Brain microvascular endothelial cell (primary cell): Measurements from ENCODE around the gene SUN5.

Experiments
- DNase-seq: peaks from one replicate; pipeline ENCODE4 v3.0.0-alpha.2; 2020
- H3K27ac ChIP-seq: fragments of 250-450 bp; sonication (Bioruptor Pico); 2 replicates; pipeline ENCODE4 v1.5.1; 2020; ENCODE audit warnings: mild to moderate bottlenecking, moderate library complexity
- H3K27me3 ChIP-seq: fragments of 250-450 bp; sonication (Bioruptor Pico); replicated peaks from 2 replicates; pipeline ENCODE4 v1.5.1; 2020; ENCODE audit warnings: mild to moderate bottlenecking
- H3K36me3 ChIP-seq: fragments of 250-450 bp; sonication (Bioruptor Pico); replicated peaks from 2 replicates; pipeline ENCODE4 v1.5.1; 2020; ENCODE audit warnings: mild to moderate bottlenecking
- H3K4me3 ChIP-seq: 2 replicates; pipeline ENCODE4 v1.5.1; 2011; ENCODE audit warnings: low read depth, mild to moderate bottlenecking, control low read depth, low read length, moderate library complexity
- CTCF ChIP-seq: IDR thresholded peaks from 2 replicates; pipeline ENCODE4 v1.5.1; 2011; ENCODE audit warnings: low read depth, mild to moderate bottlenecking, moderate library complexity, low read length, control low read depth, inconsistent platforms; ENCODE audit errors: missing control alignments
- in situ Hi-C: cut with HindIII; loops from 2 replicates; pipeline ENCODE4 v1.10.0; 2017; ENCODE audit warnings: low sequenced_read_pairs, low pct_ligation_motif_present

Gene SUN5

GRCh38 chr20:33042983-33043730 lies 38.9 kb upstream of the SUN5 start:
- no peaks in the 10 kb centered on the region for H3K36me3 ChIP-seq
- no peak for TF ChIP-seq CTCF
- no peak for DNase-seq
- no peak overlapping the region for H3K27ac ChIP-seq
- no peaks in the 10 kb centered on the region for H3K27me3 ChIP-seq
- in situ Hi-C loops, result no loop called here
- H3K4me3 ChIP-seq, result no peak overlapping the region

GRCh38 chr20:33042430-33042829 lies 38.2 kb upstream of the SUN5 start:
- in situ Hi-C loops, result no loop called here
- DNase-seq, result no peak

GRCh38 chr20:33038243-33038642 lies 34.0 kb upstream of the SUN5 start:
- Histone ChIP-seq H3K27ac (no peak overlapping the region), H3K36me3 (no peaks in the 10 kb centered on the region), H3K27me3 (no peaks in the 10 kb centered on the region), H3K4me3 (no peak overlapping the region)
- TF ChIP-seq CTCF, result no peak
- in situ Hi-C loops, result no loop called here
- no peak for DNase-seq

More at GRCh38 chr20:33042430-33042829, 38.2 kb upstream of the SUN5 start:
- no peak for TF ChIP-seq CTCF
- H3K27ac ChIP-seq, result no peak overlapping the region
- H3K4me3 ChIP-seq, result no peak overlapping the region
- no peaks in the 10 kb centered on the region for H3K27me3 ChIP-seq
- H3K36me3 ChIP-seq, result no peaks in the 10 kb centered on the region

- Histone ChIP-seq H3K27me3 (no peaks in the 10 kb centered on the region), H3K4me3 (no peak overlapping the region), H3K27ac (no peak overlapping the region), H3K36me3 (no peaks in the 10 kb centered on the region)
- no peak for TF ChIP-seq CTCF
- in situ Hi-C loops, result no loop called here
- DNase-seq, result no peak
These were observed 33.2 kb upstream of the SUN5 start for GRCh38 chr20:33037456-33037855.

- no peak for TF ChIP-seq CTCF
- Histone ChIP-seq H3K4me3 (no peak overlapping the region), H3K27me3 (no peaks in the 10 kb centered on the region), H3K36me3 (no peaks in the 10 kb centered on the region), H3K27ac (no peak overlapping the region)
- DNase-seq, result no peak
- in situ Hi-C loops, result no loop called here
These were observed 30.8 kb upstream of the SUN5 start for GRCh38 chr20:33034901-33035492.
